Measurements from ENCODE around the gene PLEKHG5.
A peak's percentile ranks its signal among the peaks of the same experiment; 100 is the strongest.
"Not testable (repeated sequence)": the region's sequence is repeated elsewhere in the genome, so short reads cannot be mapped to it uniquely, and the experiment has no call there.

PLEKHG5 gene

GRCh38 chr1:6447016-6447817 lies 44.2 kb downstream of the PLEKHG5 start:
- DNase-seq (ENCODE audit: low read depth in 2 of 2, low spot score in 1 of 2) = no peak

DNA sequence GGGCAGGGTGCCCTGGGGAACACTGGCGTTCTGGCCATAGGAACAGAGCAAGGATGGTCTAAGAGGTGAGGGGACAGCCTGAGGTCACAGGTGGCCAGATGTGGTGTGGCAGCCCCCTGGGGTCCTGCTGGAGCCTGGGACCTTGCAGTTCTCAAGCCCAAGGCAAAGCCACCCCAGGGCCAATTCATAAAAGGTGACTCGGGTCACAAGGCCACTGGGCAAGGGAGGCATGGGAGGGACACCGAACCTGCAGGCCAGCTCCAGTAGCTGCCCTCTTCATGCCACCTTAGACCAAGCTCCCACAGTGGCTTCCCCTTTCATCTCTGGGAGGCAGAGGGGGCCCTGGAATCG lies 44.8 kb downstream of the PLEKHG5 start:
- DNase-seq (ENCODE audit: low read depth in 2 of 2, low spot score in 1 of 2) = no peak

GRCh38 chr1:6445929-6446328 lies 45.5 kb downstream of the PLEKHG5 start:
- DNase-seq (ENCODE audit: low read depth in 2 of 2, low spot score in 1 of 2) = not testable (repeated sequence)

DNA sequence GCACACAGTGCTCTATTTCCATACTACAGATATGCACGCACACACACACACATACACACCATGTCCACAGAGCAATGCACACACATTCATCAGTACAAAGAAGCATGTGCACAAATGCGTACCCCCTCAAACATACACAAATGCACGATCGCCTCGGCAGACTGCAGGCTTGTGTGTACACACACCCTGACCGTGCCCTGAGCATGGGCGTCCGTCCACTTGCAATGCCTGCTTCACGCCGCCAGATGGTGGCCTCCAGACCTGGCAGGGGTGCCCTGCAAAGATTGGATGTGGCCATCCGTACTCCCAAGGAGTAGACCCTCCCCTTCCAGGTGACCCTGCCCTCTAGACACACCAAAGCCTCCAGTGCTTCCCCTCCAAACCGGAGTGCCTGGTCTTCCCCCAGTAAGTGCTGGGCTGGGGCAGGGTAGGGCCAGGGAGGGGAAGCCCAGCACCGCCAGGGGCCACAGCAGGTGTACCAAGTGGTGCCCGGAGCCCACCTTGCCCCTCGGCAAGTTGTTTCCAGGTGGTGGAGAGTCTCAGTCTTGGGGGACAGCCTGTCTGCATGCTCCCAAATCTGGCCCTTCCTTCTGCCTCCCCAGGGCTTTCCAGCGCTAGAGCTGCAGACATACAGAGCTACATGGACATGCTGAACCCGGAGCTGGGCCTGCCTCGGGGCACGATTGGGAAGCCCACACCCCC lies 46.3 kb downstream of the PLEKHG5 start:
- DNase-seq (ENCODE audit: low read depth in 2 of 2, low spot score in 1 of 2) = no peak

- DNase-seq (ENCODE audit: low read depth in 2 of 2, low spot score in 1 of 2) = no peak
Observed at GRCh38 chr1:6444377-6444776, 47.1 kb downstream of the PLEKHG5 start.

DNA sequence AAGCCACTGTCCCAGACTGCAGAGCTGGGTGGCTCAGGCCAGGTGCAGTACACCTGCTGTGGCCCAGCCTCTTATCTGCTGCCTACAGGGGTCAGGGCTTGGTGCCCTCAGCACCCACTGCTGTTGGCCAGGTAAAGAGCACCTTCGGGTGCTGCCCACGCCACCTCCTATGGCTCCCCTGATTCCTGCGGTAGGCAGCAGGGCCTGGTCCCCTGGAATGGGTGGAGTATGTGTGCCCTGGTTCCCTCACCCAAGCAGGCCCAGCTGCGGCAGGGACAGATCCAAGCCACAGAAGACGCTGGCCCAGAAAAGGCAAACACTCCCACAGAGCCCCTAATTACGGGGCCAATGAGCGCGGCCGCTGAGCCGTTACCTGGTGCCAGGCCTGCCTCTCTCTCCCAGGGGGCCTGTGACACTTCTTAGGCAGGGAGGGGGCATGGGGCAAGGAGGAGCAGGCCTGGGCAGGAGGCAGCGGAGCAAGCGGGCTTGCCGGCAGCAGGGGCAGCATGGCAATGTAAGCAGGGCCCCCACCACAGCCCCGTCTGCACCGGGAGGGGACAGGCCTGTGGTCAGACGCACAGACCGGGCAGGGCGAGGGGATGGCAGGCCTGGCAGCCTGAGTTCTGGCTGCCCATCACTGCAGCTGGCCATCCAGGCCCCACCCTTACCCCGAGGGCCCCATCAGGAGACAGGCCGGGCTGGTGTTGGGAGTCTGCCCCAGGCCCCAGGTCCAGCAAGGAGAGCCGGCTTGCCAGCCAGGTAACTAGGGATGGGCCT lies 47.9 kb downstream of the PLEKHG5 start:
- DNase-seq (ENCODE audit: low read depth in 2 of 2, low spot score in 1 of 2) = no peak

GRCh38 chr1:6441586-6441985 lies 49.9 kb downstream of the PLEKHG5 start:
- no peak for DNase-seq (ENCODE audit: low read depth in 2 of 2, low spot score in 1 of 2)

DNA sequence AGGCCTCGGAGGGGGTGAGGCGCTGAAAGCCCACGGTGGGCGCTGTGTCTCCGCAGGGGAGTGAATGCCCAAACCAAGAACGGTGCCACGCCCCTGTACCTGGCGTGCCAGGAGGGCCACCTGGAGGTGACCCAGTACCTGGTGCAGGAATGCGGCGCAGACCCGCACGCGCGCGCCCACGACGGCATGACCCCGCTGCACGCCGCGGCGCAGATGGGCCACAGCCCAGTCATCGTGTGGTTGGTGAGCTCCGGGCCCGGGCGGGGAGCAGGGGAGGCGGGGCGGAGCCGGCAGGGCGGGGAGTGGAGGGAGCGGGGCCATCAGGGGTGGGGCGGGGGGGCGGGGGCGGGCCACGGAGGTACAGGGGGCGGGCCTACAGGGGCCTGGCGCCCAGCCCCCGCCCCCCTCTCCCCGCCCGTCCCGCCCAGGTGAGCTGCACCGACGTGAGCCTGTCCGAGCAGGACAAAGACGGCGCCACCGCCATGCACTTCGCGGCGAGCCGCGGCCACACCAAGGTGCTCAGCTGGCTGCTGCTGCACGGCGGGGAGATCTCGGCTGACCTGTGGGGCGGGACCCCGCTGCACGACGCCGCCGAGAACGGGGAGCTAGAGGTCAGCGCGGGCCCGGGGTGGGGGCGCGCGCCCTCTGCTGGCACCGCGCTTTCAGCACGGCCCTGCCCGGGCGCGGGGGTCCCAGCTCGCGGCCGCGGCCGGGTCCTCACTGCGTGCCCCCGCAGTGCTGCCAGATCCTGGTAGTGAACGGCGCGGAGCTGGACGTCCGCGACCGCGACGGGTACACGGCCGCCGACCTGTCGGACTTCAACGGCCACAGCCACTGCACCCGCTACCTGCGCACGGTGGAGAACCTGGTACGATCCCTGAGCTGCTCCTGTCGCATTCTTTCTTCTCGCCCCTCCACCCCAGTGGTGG lies 51.0 kb downstream of the PLEKHG5 start:
- peak in 1 of 2 donors; percentile 52 for DNase-seq (ENCODE audit: low read depth in 2 of 2, low spot score in 1 of 2)

DNA sequence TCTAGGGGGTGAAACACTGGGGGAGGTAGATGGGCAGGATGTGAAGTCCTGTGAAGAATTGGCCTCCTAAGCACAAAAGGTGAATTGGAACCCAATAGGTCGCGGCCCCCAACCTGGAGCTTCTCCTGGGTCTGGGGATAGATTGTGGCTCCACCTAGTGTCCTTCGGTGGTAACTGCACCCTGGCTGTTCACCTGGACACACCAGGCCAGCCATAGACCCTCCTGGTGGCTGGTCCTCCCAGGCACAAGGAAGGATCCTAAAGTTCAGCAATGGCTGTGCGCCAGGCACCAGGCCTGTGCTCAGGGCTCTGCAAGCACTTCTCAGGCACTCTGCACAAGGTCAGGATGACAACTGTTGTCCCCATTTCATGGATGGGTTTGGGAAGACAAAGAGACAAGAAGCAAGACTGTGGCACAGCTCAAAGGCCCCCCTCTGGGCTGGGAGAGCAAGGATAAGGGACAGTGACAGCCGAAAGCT lies 53.4 kb downstream of the PLEKHG5 start:
- peak; percentile 45 for DNase-seq (ENCODE audit: low read depth in 2 of 2, low spot score in 1 of 2)

GRCh38 chr1:6437012-6437700 lies 54.3 kb downstream of the PLEKHG5 start:
- not testable (repeated sequence) for DNase-seq (ENCODE audit: low read depth in 2 of 2, low spot score in 1 of 2)

GRCh38 chr1:6436277-6436676 lies 55.2 kb downstream of the PLEKHG5 start:
- DNase-seq (ENCODE audit: low read depth in 2 of 2, low spot score in 1 of 2) = not testable (repeated sequence)

DNA sequence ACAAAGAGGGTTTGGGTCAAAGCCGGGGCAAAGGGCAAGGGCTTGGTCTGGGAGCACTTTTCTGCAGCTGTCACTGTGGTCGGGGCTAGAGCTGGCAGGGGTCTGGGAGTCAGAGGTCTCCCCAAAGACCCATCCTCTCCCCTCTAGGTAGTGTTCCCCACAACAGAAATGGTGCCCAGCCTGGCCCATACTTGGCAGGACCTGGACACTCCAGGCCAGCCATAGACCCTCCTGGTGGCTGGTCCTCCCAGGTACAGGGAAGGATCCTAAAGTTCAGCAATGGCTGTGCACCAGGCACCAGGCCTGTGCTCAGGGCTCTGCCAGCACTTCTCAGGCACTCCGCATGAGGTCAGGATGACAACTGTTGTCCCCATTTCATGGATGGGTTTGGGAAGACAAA lies 55.9 kb downstream of the PLEKHG5 start:
- no peak for DNase-seq (ENCODE audit: low read depth in 2 of 2, low spot score in 1 of 2)

- no peak for DNase-seq (ENCODE audit: low read depth in 2 of 2, low spot score in 1 of 2)
Observed at GRCh38 chr1:6435129-6435528, 56.3 kb downstream of the PLEKHG5 start.

DNA sequence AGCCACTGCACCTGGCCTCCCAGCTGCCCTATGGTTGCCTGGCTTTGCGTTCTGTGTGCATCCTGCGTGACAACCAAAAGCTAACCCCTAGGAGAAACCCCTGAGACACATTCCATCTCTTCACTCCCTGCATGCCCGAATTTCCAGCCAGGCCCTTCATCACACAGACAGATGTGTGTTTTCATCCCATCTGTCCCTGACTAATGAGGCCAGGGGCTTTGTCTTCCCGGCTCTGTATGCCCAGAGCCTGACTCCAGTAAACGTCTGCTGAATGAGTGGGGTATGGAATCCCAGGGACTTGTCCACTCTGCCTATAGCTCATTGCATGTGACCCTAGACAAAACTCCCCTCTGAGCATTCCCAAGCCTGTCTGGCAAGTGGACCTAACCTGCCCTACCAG lies 57.3 kb downstream of the PLEKHG5 start:
- DNase-seq (ENCODE audit: low read depth in 2 of 2, low spot score in 1 of 2) = no peak

DNA sequence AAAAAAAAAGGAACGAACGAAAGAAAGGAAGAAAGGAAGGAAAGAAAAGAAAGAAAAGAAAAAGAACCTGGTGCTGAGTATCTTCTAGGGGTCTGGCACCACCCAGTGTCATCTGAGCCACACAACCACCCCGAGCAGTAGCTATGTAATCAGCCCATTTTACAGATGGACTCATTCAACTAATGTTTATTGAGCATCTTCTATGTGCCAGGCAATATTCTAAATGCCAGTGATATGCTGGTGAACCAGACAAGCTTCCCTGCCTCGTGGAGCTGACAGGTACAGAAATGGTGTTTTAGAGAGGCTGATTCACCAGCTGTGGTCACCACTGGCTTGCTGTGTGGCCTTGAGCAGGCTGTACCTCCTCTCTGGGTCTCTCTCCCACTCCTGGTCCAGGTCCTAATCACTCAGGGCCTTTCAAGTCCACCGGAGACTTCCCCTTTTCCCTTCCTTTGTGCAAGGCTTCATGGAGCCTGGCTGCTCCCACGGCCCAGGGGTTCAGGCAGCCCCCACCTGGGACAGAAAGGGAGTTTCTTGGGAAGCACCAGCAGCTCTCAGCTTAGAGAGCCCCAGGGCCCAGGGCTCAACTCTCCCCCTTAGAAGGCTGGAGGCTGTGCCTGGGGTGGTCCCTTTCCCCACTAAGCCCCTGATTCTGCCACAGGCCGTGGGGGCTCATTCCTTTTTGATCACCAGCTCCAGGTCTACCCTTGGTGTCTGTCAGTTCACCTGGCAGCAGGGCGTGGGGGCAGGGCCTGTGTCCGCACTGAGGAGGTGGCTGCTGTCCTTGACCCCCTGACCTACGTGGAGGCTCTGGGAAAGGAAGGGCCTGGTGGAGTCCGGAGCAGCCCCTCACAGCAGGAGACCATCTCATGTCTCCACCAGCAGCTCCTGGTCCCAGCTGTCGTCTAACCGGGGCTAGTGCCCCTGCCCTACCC lies 59.6 kb downstream of the PLEKHG5 start:
- DNase-seq (ENCODE audit: low read depth in 2 of 2, low spot score in 1 of 2) = not testable (repeated sequence)

GRCh38 chr1:6429660-6430411 lies 61.6 kb downstream of the PLEKHG5 start:
- DNase-seq (ENCODE audit: low read depth in 2 of 2, low spot score in 1 of 2) = not testable (repeated sequence)

- not testable (repeated sequence) for DNase-seq (ENCODE audit: low read depth in 2 of 2, low spot score in 1 of 2)
Observed at GRCh38 chr1:6428453-6428852, 63.0 kb downstream of the PLEKHG5 start.
